Measurements from ENCODE around the gene CEP170B.

- TF ChIP-seq CTCF (CRISPR knock-in tag; IDR thresholded peaks at IDR 0.05), result no peak
- TF ChIP-seq ZBTB44 (CRISPR knock-in tag; IDR thresholded peaks at IDR 0.05), result no peak
- TF ChIP-seq ZNF260 (CRISPR knock-in tag; IDR thresholded peaks at IDR 0.05; ENCODE audit: borderline replicate concordance, low read depth), result no peak
- TF ChIP-seq ZNF572 (CRISPR knock-in tag; IDR thresholded peaks at IDR 0.05), result no peak
- no peak for TF ChIP-seq FOXP4 (CRISPR knock-in tag; IDR thresholded peaks at IDR 0.05)
- TF ChIP-seq, protein P1, sequence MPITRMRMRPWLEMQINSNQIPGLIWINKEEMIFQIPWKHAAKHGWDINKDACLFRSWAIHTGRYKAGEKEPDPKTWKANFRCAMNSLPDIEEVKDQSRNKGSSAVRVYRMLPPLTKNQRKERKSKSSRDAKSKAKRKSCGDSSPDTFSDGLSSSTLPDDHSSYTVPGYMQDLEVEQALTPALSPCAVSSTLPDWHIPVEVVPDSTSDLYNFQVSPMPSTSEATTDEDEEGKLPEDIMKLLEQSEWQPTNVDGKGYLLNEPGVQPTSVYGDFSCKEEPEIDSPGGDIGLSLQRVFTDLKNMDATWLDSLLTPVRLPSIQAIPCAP (CRISPR knock-in tag; IDR thresholded peaks at IDR 0.05; ENCODE audit: low read depth), result no peak
- no peak for TF ChIP-seq ZNF431 (CRISPR knock-in tag; IDR thresholded peaks at IDR 0.05; ENCODE audit: borderline replicate concordance, low read depth)
- no peak for TF ChIP-seq SRSF4 (IDR thresholded peaks at IDR 0.05; ENCODE audit: low read depth, low read length, poor library complexity, severe bottlenecking)
- no peak for TF ChIP-seq POLR2AphosphoS5 (IDR thresholded peaks at IDR 0.05; ENCODE audit: low read depth, low read length)
- no peak for TF ChIP-seq NR3C1 (CRISPR knock-in tag; IDR thresholded peaks at IDR 0.05)
- TF ChIP-seq ZNF501 (CRISPR knock-in tag; IDR thresholded peaks at IDR 0.05), result no peak
These were observed 14.3 kb downstream of the CEP170B start for GRCh38 chr14:104879201-104879982.
